Measurements from ENCODE around the gene GBP7.

DNA sequence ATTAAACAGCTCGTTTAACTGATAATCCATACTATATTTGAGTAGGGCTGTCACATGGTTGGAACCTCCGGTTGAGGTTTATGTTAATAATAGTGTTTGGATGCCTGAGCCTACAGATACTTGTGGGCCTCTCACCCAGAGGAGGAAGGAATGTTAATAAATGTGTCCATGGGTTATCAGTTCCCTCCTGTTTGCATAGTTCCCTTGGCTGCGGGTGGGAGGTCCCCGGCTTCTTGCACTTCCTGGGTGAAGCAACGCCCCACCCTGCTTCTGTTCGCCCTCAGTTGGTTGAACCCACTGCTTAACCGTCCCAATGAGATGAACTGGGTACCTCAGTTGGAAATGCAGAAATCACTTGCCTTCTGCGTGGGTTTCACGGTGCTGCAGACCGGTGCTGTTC, 87.2 kb downstream of the GBP7 start:
- TF ChIP-seq, protein P1, sequence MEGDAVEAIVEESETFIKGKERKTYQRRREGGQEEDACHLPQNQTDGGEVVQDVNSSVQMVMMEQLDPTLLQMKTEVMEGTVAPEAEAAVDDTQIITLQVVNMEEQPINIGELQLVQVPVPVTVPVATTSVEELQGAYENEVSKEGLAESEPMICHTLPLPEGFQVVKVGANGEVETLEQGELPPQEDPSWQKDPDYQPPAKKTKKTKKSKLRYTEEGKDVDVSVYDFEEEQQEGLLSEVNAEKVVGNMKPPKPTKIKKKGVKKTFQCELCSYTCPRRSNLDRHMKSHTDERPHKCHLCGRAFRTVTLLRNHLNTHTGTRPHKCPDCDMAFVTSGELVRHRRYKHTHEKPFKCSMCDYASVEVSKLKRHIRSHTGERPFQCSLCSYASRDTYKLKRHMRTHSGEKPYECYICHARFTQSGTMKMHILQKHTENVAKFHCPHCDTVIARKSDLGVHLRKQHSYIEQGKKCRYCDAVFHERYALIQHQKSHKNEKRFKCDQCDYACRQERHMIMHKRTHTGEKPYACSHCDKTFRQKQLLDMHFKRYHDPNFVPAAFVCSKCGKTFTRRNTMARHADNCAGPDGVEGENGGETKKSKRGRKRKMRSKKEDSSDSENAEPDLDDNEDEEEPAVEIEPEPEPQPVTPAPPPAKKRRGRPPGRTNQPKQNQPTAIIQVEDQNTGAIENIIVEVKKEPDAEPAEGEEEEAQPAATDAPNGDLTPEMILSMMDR (IDR thresholded peaks at IDR 0.05; ENCODE audit: borderline replicate concordance, extremely low read depth, low read length, poor library complexity, severe bottlenecking) = no peak
- TF ChIP-seq EZH2 (IDR thresholded peaks at IDR 0.05; ENCODE audit: borderline replicate concordance, low read depth, low read length, severe bottlenecking) = no peak

Data from DND-41 (cell line).